Glutamatergic neuron (in vitro differentiated cells): Measurements from ENCODE around the gene TIPARP. TPM values are rescaled to one million over a fixed set of nuclear protein-coding genes. Genes with fewer than 3 reads are reported as not detected.

Source experiments
- DNase-seq: peaks from one replicate; pipeline ENCODE4 v3.0.0; 2022
- H3K27ac Mint-ChIP-seq: one replicate; pipeline ENCODE4 v1.8.0; 2020; ENCODE audit warnings: mild to moderate bottlenecking, mixed read lengths, inconsistent platforms; ENCODE audit not compliant: unreplicated experiment
- H3K27me3 Mint-ChIP-seq: one replicate; pipeline ENCODE4 v1.8.0; 2020; ENCODE audit warnings: mild to moderate bottlenecking, moderate library complexity, mixed read lengths, inconsistent platforms; ENCODE audit not compliant: unreplicated experiment
- H3K36me3 Mint-ChIP-seq: one replicate; pipeline ENCODE4 v1.8.0; 2020; ENCODE audit warnings: mild to moderate bottlenecking, mixed read lengths, inconsistent platforms; ENCODE audit not compliant: unreplicated experiment
- H3K4me1 Mint-ChIP-seq: one replicate; pipeline ENCODE4 v1.8.0; 2020; ENCODE audit warnings: mild to moderate bottlenecking, low read depth, mixed read lengths, inconsistent platforms; ENCODE audit not compliant: unreplicated experiment
- H3K4me3 Mint-ChIP-seq: one replicate; pipeline ENCODE4 v1.8.0; 2020; ENCODE audit warnings: mild to moderate bottlenecking, mixed read lengths, inconsistent platforms; ENCODE audit not compliant: unreplicated experiment
- H3K9me3 Mint-ChIP-seq: one replicate; pipeline ENCODE4 v1.8.0; 2020; ENCODE audit warnings: mild to moderate bottlenecking, moderate library complexity, mixed read lengths, inconsistent platforms; ENCODE audit not compliant: unreplicated experiment
- total RNA-seq: library from RNA; stranded (reverse); fragmentation: NEBNext Ultra II Directional; extraction: Animal tissue kit (Norgen Biotek cat#: 25700); gene quantifications from one replicate; pipeline ENCODE4 v1.2.1, GENCODE V29; 2021; ENCODE audit not compliant: unreplicated experiment
- TF ChIP-seq, protein P1 (sequence below): fragments of 200-600 bp; sonication (generic); IDR thresholded peaks from one replicate; pipeline ENCODE4 v1.5.0; 2021; ENCODE audit not compliant: partially characterized antibody, unreplicated experiment

TIPARP gene
- total RNA-seq, 1 donor from 2014 or later, result 9.5 TPM

DNA sequence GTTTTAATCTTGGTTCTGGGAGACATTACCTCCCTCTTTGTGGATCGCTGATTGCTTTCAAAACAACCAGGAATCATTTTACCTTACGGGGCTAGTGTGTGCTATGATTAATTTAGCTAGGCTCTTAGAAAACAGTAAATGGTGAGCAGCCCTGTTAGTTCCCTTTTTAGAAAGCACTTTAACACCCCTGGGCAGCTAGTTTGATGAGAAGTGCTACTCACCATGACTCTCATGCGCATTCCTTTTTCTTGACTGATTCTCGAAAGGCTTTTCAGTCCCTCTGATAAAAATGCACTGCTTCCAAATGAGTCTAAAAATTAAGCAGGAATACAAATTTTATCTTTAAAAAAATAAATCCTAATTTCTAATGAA, 76.5 kb downstream of the TIPARP start:
- no peak overlapping the region for H3K27ac Mint-ChIP-seq
- DNase-seq, result no peak
- H3K9me3 Mint-ChIP-seq, result no peaks in the 10 kb centered on the region
- H3K36me3 Mint-ChIP-seq, result no peaks in the 10 kb centered on the region
- peaks cover 14% of the 10 kb centered on the region for H3K4me1 Mint-ChIP-seq
- H3K4me3 Mint-ChIP-seq, result no peak overlapping the region
- no peaks in the 10 kb centered on the region for H3K27me3 Mint-ChIP-seq
- TF ChIP-seq, protein P1, sequence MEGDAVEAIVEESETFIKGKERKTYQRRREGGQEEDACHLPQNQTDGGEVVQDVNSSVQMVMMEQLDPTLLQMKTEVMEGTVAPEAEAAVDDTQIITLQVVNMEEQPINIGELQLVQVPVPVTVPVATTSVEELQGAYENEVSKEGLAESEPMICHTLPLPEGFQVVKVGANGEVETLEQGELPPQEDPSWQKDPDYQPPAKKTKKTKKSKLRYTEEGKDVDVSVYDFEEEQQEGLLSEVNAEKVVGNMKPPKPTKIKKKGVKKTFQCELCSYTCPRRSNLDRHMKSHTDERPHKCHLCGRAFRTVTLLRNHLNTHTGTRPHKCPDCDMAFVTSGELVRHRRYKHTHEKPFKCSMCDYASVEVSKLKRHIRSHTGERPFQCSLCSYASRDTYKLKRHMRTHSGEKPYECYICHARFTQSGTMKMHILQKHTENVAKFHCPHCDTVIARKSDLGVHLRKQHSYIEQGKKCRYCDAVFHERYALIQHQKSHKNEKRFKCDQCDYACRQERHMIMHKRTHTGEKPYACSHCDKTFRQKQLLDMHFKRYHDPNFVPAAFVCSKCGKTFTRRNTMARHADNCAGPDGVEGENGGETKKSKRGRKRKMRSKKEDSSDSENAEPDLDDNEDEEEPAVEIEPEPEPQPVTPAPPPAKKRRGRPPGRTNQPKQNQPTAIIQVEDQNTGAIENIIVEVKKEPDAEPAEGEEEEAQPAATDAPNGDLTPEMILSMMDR, result no peak

DNA sequence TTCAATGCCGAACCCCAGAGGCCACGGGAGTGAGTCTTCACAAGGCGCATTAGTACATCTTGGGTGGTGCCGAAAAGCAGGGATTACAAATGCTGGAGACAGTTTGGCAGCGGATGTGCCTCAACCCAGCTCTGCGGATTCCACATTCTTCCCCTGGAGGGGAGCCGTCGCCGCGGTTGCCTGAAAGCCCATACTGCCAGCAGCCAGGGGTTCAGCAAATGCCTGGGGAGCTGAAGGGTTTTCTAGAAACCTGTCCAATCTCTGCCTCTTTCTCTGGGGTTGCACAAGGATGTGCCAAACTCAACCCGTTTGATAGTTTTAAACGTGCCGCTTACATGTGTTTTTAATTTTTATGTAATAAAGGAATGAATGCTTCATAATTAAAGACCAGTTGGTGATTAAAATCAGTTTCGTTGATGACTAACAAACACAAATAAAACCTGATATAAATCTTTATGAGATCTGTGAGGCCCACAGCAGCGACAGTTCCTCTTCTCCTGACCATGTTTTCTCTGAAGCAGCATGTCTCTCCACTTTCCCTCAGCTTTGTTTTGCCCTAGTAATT, 77.2 kb downstream of the TIPARP start:
- Mint-ChIP-seq H3K36me3 (no peaks in the 10 kb centered on the region), H3K4me1 (peaks cover 14% of the 10 kb centered on the region), H3K9me3 (no peaks in the 10 kb centered on the region), H3K27ac (no peak overlapping the region), H3K27me3 (no peaks in the 10 kb centered on the region), H3K4me3 (peak overlapping the region; percentile 41)
- TF ChIP-seq, protein P1, result no peak
- DNase-seq, result peak; percentile 43

Other genes starting within 250 kb of the TIPARP start
- 94.5 TPM for gene SSR3, start 119.5 kb upstream of the TIPARP start, total RNA-seq
- 0.56 TPM for gene LEKR1, start 151.8 kb downstream of the TIPARP start, total RNA-seq